Ovary (tissue), 9 donors: ENCODE data around the gene COL5A2. TPM values are rescaled to one million over a fixed set of nuclear protein-coding genes. Genes with fewer than 3 reads are reported as not detected.

Source experiments
- DNase-seq, 5 donors: peaks; one replicate each; pipeline ENCODE4 v3.0.0-alpha.2; 2019 to 2020
- H3K27ac ChIP-seq, 2 donors: fragments of 200-600 bp; one replicate each; pipeline versions ENCODE4 v1.5.1 to v1.8.0; 2019 to 2022
- H3K27me3 ChIP-seq: fragments of 200-600 bp; one replicate; pipeline ENCODE4 v1.8.0; 2022
- H3K36me3 ChIP-seq: fragments of 200-600 bp; sonication (generic); one replicate; pipeline ENCODE4 v1.5.1; 2019
- H3K4me1 ChIP-seq: one replicate; pipeline ENCODE4 v1.8.1; 2013; ENCODE audit warnings: mild to moderate bottlenecking, moderate library complexity; ENCODE audit not compliant: insufficient read depth
- H3K4me3 ChIP-seq: fragments of 200-600 bp; sonication (generic); one replicate; pipeline ENCODE4 v1.5.1; 2017
- H3K9me3 ChIP-seq, 2 donors: fragments of 200-600 bp in 1 of 2; sonication (generic) in 1 of 2; one replicate each; pipeline versions ENCODE4 v1.5.1 to v1.8.1; 2013 to 2019; ENCODE audit warnings: mild to moderate bottlenecking in 1 of 2, moderate library complexity in 1 of 2
- EP300 ChIP-seq: sonication (generic); formaldehyde crosslinking; IDR thresholded peaks from one replicate; pipeline ENCODE4 v1.6.1; 2017; ENCODE audit warnings: antibody characterized with exemption
- POLR2A ChIP-seq: fragments of 450-650 bp; IDR thresholded peaks from one replicate; pipeline ENCODE4 v1.6.1; 2017; ENCODE audit warnings: antibody characterized with exemption, mild to moderate bottlenecking, moderate library complexity
- WGBS, 3 donors: extraction: QIAGEN DNeasy Blood & Tissue Kit in 1 of 3; methylation state at CpG; one replicate each; pipeline versions ENCODE4 v1.1.5 to v1.1.7; 2013 to 2017; 5-methylcytosine and 5-hydroxymethylcytosine counted together
- intact Hi-C, 4 donors: fragments of 100-400 bp; cut with DNase I; formaldehyde crosslinking; loops; one replicate each; pipeline versions ENCODE4 v1.11.0 to v1.15.1; 2022 to 2023
- polyA plus RNA-seq, 2 donors: library from polyadenylated mRNA; stranded (reverse); fragments of 200-250 nt in 1 of 2; fragments of 350-450 nt in 1 of 2; fragmentation: Illumina TruSeq in 1 of 2; extraction: RNeasy Lipid Tissue Mini Kit (QIAGEN cat#74804) in 1 of 2; gene quantifications; one replicate each; pipeline ENCODE4 v1.2.3, GENCODE V29; 2013 to 2014
- total RNA-seq, 7 donors: library from RNA; depleted of rRNA in 2 of 7; stranded (reverse); fragments of >200 nt in 2 of 7; fragmentation: NEBNext Ultra II Directional in 3 of 7; extraction: Animal tissue kit (Norgen Biotek cat#: 25700) in 3 of 7; gene quantifications; one replicate each; pipeline versions ENCODE4 v1.1.0 to v1.2.4, GENCODE V29; 2016 to 2023
- TF ChIP-seq, protein P1 (sequence below), 3 donors: fragments of 450-650 bp in 2 of 3; fragments of 200-600 bp in 1 of 3; IDR thresholded peaks; one replicate each; pipeline versions ENCODE4 v1.5.1 to v1.8.0; 2016 to 2022; ENCODE audit warnings: antibody characterized with exemption in 3 of 3, mild to moderate bottlenecking in 1 of 3
- donor health status: DM: no; HTN: no; CAD: no; lungs with moderate emphysema.
- donor health status: DM: no; HTN: no; CAD: no.
- donor health status: Bipolar disorder and iron deficiency.
- donor health status: DM: yes; HTN: yes; CAD: no.
- donor health status: DM: no; HTN: no; CAD: no.
- donor health status: DM: yes; HTN: yes; CAD: no.

COL5A2 gene
- total and polyA plus RNA-seq, 9 donors = 25.2 to 46.8 (median 31.7) TPM

GRCh38 chr2:189147989-189148388 is 31.6 kb downstream of the COL5A2 start:
- WGBS, 3 donors = 0 to 98% (median 95%) methylated on average over 1 of the region's 1 CpG

DNA sequence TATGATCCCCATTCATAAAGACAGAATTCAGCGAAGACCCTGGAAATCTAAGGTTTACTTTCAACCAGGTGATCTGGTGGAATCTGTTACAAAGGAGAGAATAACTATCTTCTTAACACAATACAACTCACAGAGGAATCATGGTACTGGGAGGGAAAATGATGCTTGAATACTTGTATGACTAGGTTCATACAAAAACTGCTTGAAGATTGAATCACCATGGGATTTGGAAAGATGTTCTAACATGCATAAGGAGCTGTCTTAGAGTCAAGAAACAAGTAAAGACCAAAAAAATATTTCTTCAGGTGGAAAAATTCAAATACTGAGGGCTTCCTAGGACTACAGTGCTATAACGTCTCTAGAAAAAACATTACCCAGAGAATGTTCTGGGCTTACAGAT is 32.2 kb downstream of the COL5A2 start:
- DNase-seq = no peak
- Histone ChIP-seq H3K27me3 (no peaks in the 10 kb centered on the region), H3K27ac (no peak overlapping the region), H3K4me1 (peaks cover 5% of the 10 kb centered on the region), H3K9me3 (no peaks in the 10 kb centered on the region), H3K36me3 (no peaks in the 10 kb centered on the region), H3K4me3 (no peak overlapping the region)
- 92 to 94% (median 92%) methylated on average over 2 of the region's 2 CpGs for WGBS, 3 donors
- intact Hi-C loops = no loop called here
- TF ChIP-seq, protein P1, sequence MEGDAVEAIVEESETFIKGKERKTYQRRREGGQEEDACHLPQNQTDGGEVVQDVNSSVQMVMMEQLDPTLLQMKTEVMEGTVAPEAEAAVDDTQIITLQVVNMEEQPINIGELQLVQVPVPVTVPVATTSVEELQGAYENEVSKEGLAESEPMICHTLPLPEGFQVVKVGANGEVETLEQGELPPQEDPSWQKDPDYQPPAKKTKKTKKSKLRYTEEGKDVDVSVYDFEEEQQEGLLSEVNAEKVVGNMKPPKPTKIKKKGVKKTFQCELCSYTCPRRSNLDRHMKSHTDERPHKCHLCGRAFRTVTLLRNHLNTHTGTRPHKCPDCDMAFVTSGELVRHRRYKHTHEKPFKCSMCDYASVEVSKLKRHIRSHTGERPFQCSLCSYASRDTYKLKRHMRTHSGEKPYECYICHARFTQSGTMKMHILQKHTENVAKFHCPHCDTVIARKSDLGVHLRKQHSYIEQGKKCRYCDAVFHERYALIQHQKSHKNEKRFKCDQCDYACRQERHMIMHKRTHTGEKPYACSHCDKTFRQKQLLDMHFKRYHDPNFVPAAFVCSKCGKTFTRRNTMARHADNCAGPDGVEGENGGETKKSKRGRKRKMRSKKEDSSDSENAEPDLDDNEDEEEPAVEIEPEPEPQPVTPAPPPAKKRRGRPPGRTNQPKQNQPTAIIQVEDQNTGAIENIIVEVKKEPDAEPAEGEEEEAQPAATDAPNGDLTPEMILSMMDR (IDR thresholded peaks at IDR 0.05) = no peak
- TF ChIP-seq EP300 = no peak
- no peak for TF ChIP-seq POLR2A

More at GRCh38 chr2:189147989-189148388, 31.6 kb downstream of the COL5A2 start:
- Histone ChIP-seq H3K4me1 (peaks cover 8% of the 10 kb centered on the region), H3K27ac (no peak overlapping the region), H3K36me3 (no peaks in the 10 kb centered on the region), H3K9me3 (no peaks in the 10 kb centered on the region), H3K27me3 (no peaks in the 10 kb centered on the region), H3K4me3 (no peak overlapping the region)
- TF ChIP-seq POLR2A (no peak), EP300 (no peak)
- TF ChIP-seq, protein P1 (IDR thresholded peaks at IDR 0.05) = no peak
- intact Hi-C loops = no loop called here
- DNase-seq = no peak

GRCh38 chr2:189146553-189146952 is 33.0 kb downstream of the COL5A2 start:
- Histone ChIP-seq H3K27ac (no peak overlapping the region), H3K9me3 (no peaks in the 10 kb centered on the region), H3K27me3 (no peaks in the 10 kb centered on the region), H3K4me1 (peaks cover 3% of the 10 kb centered on the region), H3K4me3 (no peak overlapping the region), H3K36me3 (no peaks in the 10 kb centered on the region)
- intact Hi-C loops = no loop called here
- DNase-seq = no peak
- WGBS, 3 donors = 18 to 23% (median 21%) methylated on average over 2 of the region's 2 CpGs
- TF ChIP-seq EP300 = no peak
- TF ChIP-seq, protein P1 (IDR thresholded peaks at IDR 0.05) = no peak
- no peak for TF ChIP-seq POLR2A

DNA sequence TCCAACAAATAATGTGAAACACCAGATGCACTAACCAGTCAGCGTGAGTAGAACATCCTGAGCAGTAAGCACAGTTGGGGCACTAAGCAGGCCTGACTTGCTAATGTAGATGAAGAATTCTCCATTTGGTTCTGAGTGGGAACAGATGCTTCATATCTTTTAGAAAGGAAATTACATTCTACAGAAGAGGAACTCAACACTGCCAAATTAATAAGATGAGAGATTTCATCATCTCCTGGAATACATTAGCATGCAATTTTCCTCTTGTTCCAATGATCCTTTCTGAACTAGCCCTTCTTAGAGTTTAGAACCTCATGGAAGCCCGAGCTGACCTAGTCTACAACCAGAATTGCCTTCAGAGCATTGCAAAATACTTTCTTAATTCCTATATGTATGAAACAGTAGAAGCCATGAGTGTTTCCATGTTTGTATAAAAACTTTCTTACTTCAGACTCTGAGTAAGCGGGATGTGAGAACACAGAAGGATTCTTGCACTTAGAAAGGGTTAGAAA is 34.8 kb downstream of the COL5A2 start:
- TF ChIP-seq EP300 (no peak), POLR2A (no peak)
- TF ChIP-seq, protein P1 (IDR thresholded peaks at IDR 0.05) = no peak
- Histone ChIP-seq H3K4me1 (peaks cover 3% of the 10 kb centered on the region), H3K9me3 (no peaks in the 10 kb centered on the region), H3K27me3 (no peaks in the 10 kb centered on the region), H3K36me3 (no peaks in the 10 kb centered on the region), H3K27ac (no peak overlapping the region), H3K4me3 (no peak overlapping the region)
- intact Hi-C loops = no loop called here
- WGBS, 3 donors = 83 to 92% (median 91%) methylated on average over 3 of the region's 3 CpGs
- DNase-seq = no peak
